ENCODE data around the gene TNK2. TPM values are rescaled to one million over a fixed set of nuclear protein-coding genes. Genes with fewer than 3 reads are reported as not detected.

The TNK2 gene
- total and polyA plus RNA-seq, 2 of the 13 experiments (the other 11 are each of a cell fraction or from before 2014, with no cell fraction given), result 4.6 to 5.8 TPM

- 0 out of 4 replicates have a peak, but pooled peaks of 1 of the 2 experiments have one; percentile 43 for TF ChIP-seq KLF16 (CRISPR knock-in tag; IDR thresholded peaks at IDR 0.05)
- no peak for TF ChIP-seq SPEN (CRISPR knock-in tag; IDR thresholded peaks at IDR 0.05; ENCODE audit: low read depth)
- TF ChIP-seq EZH2 (conservative IDR thresholded peaks at IDR 0.05; ENCODE audit: low read depth, low read length), result no peak
- TF ChIP-seq POGK (CRISPR knock-in tag; conservative IDR thresholded peaks at IDR 0.05), result peak; percentile 55; the same call in 1 of the 2 replicates
- TF ChIP-seq REPIN1 (CRISPR knock-in tag; IDR thresholded peaks at IDR 0.05; ENCODE audit: borderline replicate concordance, low read depth), result no peak
- TF ChIP-seq CCDC6 (CRISPR knock-in tag; IDR thresholded peaks at IDR 0.05), result no peak
- peak; percentile 36; the same call in 1 of the 2 replicates for TF ChIP-seq POLR2G (IDR thresholded peaks at IDR 0.05; ENCODE audit: low read depth, low read length)
- no peak for TF ChIP-seq ZNF496 (CRISPR knock-in tag; IDR thresholded peaks at IDR 0.05; ENCODE audit: insufficient replicate concordance)
- 0 out of 2 replicates have a peak, but pooled peaks have one; percentile 31 for TF ChIP-seq ZNF547 (CRISPR knock-in tag; IDR thresholded peaks at IDR 0.05)
- TF ChIP-seq MLLT10 (CRISPR knock-in tag; IDR thresholded peaks at IDR 0.05), result no peak
- TF ChIP-seq ZNF260 (CRISPR knock-in tag; IDR thresholded peaks at IDR 0.05; ENCODE audit: borderline replicate concordance, low read depth), result no peak
- TF ChIP-seq, protein P1, sequence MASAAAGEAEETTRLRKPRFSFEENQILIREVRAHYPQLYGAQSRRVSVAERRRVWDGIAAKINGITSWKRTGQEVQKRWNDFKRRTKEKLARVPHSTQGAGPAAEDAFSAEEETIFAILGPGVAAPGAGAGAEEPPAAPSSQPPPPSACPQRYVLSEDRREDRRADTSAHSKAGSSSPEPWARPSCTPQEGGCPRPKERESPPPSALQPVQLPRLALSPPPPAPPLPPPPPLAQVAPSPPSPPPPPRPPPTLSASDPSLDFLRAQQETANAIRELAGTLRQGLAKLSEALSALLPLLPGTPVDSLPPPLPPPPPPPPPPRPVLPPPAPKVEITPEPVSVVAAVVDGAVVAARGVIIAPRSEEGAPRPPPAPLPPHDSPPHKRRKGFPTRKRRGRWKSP (CRISPR knock-in tag; IDR thresholded peaks at IDR 0.05), result 0 out of 2 replicates have a peak, but pooled peaks have one; percentile 56
- peak; percentile 35; the same call in 1 of the 2 replicates for TF ChIP-seq ZNF891 (CRISPR knock-in tag; IDR thresholded peaks at IDR 0.05)
- TF ChIP-seq, protein P2, sequence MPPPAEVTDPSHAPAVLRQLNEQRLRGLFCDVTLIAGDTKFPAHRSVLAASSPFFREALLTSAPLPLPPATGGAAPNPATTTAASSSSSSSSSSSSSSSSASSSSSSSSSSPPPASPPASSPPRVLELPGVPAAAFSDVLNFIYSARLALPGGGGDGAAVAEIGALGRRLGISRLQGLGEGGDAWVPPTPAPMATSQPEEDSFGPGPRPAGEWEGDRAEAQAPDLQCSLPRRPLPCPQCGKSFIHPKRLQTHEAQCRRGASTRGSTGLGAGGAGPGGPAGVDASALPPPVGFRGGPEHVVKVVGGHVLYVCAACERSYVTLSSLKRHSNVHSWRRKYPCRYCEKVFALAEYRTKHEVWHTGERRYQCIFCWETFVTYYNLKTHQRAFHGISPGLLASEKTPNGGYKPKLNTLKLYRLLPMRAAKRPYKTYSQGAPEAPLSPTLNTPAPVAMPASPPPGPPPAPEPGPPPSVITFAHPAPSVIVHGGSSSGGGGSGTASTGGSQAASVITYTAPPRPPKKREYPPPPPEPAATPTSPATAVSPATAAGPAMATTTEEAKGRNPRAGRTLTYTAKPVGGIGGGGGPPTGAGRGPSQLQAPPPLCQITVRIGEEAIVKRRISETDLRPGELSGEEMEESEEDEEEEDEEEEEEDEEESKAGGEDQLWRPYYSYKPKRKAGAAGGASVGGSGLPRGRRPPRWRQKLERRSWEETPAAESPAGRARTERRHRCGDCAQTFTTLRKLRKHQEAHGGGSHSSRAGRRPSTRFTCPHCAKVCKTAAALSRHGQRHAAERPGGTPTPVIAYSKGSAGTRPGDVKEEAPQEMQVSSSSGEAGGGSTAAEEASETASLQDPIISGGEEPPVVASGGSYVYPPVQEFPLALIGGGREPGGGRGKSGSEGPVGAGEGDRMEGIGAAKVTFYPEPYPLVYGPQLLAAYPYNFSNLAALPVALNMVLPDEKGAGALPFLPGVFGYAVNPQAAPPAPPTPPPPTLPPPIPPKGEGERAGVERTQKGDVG (CRISPR knock-in tag; IDR thresholded peaks at IDR 0.05; ENCODE audit: borderline replicate concordance), result no peak
- TF ChIP-seq LBX2 (CRISPR knock-in tag; IDR thresholded peaks at IDR 0.05; ENCODE audit: borderline replicate concordance), result no peak
- no peak for TF ChIP-seq PHF20 (CRISPR knock-in tag; IDR thresholded peaks at IDR 0.05)
- peak; percentile 77 for TF ChIP-seq UBTF (CRISPR knock-in tag; IDR thresholded peaks at IDR 0.05)
- 0 out of 2 replicates have a peak, but pooled peaks have one; percentile 37 for TF ChIP-seq ZNF83 (CRISPR knock-in tag; IDR thresholded peaks at IDR 0.05; ENCODE audit: borderline replicate concordance)
Measured at GRCh38 chr3:195909644-195910498, 1.5 kb upstream of the TNK2 start (continued).
